ENCODE results near the gene MXRA7. TPM values are rescaled to one million over a fixed set of nuclear protein-coding genes. Genes with fewer than 3 reads are reported as not detected.

MXRA7 gene
- total RNA-seq, 2 donors from 2014 or later, result 76.1 to 285 TPM

GRCh38 chr17:76635039-76635438, 75.7 kb downstream of the MXRA7 start:
- no peaks in the 10 kb centered on the region for H3K4me1 ChIP-seq (replicated peaks)
- no peaks in the 10 kb centered on the region for H3K9me3 ChIP-seq
- WGBS, result 91% methylated on average over 5 of the region's 5 CpGs
- DNase-seq (ENCODE audit: low spot score), result no peak
- intact Hi-C loops (cut with DNase I), result no loop called here
- TF ChIP-seq POLR2A (IDR thresholded peaks at IDR 0.05) (no peak), POLR2AphosphoS5 (IDR thresholded peaks at IDR 0.05) (no peak), CTCF (IDR thresholded peaks at IDR 0.05) (no peak)
- no peak overlapping the region for H3K4me3 ChIP-seq
- no peaks in the 10 kb centered on the region for H3K27me3 ChIP-seq (replicated peaks; ENCODE audit: insufficient read depth)
- no peak overlapping the region for H3K27ac ChIP-seq
- no peaks in the 10 kb centered on the region for H3K36me3 ChIP-seq

- WGBS, result 92% methylated on average over 14 of the region's 14 CpGs
- no peak for TF ChIP-seq CTCF (IDR thresholded peaks at IDR 0.05)
- TF ChIP-seq POLR2A (IDR thresholded peaks at IDR 0.05), result no peak
- no peak for TF ChIP-seq POLR2AphosphoS5 (IDR thresholded peaks at IDR 0.05)
- intact Hi-C loops (cut with DNase I), result no loop called here
- Histone ChIP-seq H3K9me3 (no peaks in the 10 kb centered on the region), H3K4me1 (replicated peaks) (no peaks in the 10 kb centered on the region), H3K36me3 (no peaks in the 10 kb centered on the region), H3K4me3 (no peak overlapping the region), H3K27me3 (replicated peaks; ENCODE audit: insufficient read depth) (no peaks in the 10 kb centered on the region), H3K27ac (no peak overlapping the region)
- no peak for DNase-seq (ENCODE audit: low spot score)
Observed at GRCh38 chr17:76633628-76634328, 77.0 kb downstream of the MXRA7 start.

GRCh38 chr17:76631821-76632565, 78.8 kb downstream of the MXRA7 start:
- intact Hi-C loops (cut with DNase I), result no loop called here
- no peaks in the 10 kb centered on the region for H3K27me3 ChIP-seq (replicated peaks; ENCODE audit: insufficient read depth)
- 61% methylated on average over 10 of the region's 10 CpGs for WGBS
- no peak overlapping the region for H3K27ac ChIP-seq
- TF ChIP-seq CTCF (IDR thresholded peaks at IDR 0.05), result no peak
- TF ChIP-seq POLR2AphosphoS5 (IDR thresholded peaks at IDR 0.05), result peak; percentile 53
- H3K36me3 ChIP-seq, result no peaks in the 10 kb centered on the region
- H3K4me3 ChIP-seq, result no peak overlapping the region
- H3K9me3 ChIP-seq, result no peaks in the 10 kb centered on the region
- no peaks in the 10 kb centered on the region for H3K4me1 ChIP-seq (replicated peaks)
- DNase-seq (ENCODE audit: low spot score), result peak; percentile 43

GRCh38 chr17:76630151-76630550, 80.6 kb downstream of the MXRA7 start:
- DNase-seq (ENCODE audit: low spot score), result no peak
- Histone ChIP-seq H3K4me1 (replicated peaks) (no peaks in the 10 kb centered on the region), H3K36me3 (no peaks in the 10 kb centered on the region), H3K4me3 (no peak overlapping the region), H3K9me3 (no peaks in the 10 kb centered on the region), H3K27ac (no peak overlapping the region), H3K27me3 (replicated peaks; ENCODE audit: insufficient read depth) (no peaks in the 10 kb centered on the region)
- intact Hi-C loops (cut with DNase I), result no loop called here
- WGBS, result 68% methylated on average over 6 of the region's 6 CpGs
- TF ChIP-seq CTCF (IDR thresholded peaks at IDR 0.05) (no peak), POLR2AphosphoS5 (IDR thresholded peaks at IDR 0.05) (no peak), POLR2A (IDR thresholded peaks at IDR 0.05) (no peak)

MicroRNAs encoded within 50 kb of the gene (microRNA counts, 767-probe panel; counts per million panel counts)
- microRNA hsa-miR-636, result 0 to 431 counts per million in 2 donors

Small RNA genes lying within 50 kb of the gene (microRNA-seq; reads per million reads assigned to microRNA genes)
- not detected for gene MIR636

Small RNA genes lying within 50 kb of the gene (small RNA-seq; reads per million reads assigned to genes)
- 0 reads per million in 2 donors for gene AC005837.3
- gene RF02271, result 0 reads per million in 2 donors
- 0 reads per million in 2 donors for gene RNU6-227P
- 0 reads per million in 2 donors for gene RNU6-97P
- 0 to 0.91 reads per million in 2 donors for gene RNY4P36

Other genes with a start within 250 kb of the MXRA7 start
- not detected for gene AANAT, start 243.4 kb downstream of the MXRA7 start, total RNA-seq
- gene RHBDF2, start 209.5 kb downstream of the MXRA7 start, total RNA-seq, result 10 to 100 TPM; 29.9 to 31.1 TPM
- gene CYGB, start 173.3 kb downstream of the MXRA7 start, total RNA-seq, result 10 to 100 TPM in 1 of 2 donors, 1 to 10 TPM in 1; 7.0 to 13.8 TPM
- gene PRCD, start 170.9 kb downstream of the MXRA7 start, total RNA-seq, result under 1 TPM; 0.36 to 0.85 TPM
- gene ST6GALNAC2, start 125.1 kb downstream of the MXRA7 start, total RNA-seq, result 10 to 100 TPM; 21.0 to 23.1 TPM
- 10 to 100 TPM in 1 of 2 donors, 1 to 10 TPM in 1; 8.4 to 27.2 TPM for gene ST6GALNAC1, start 67.2 kb downstream of the MXRA7 start, total RNA-seq
- gene JMJD6, start 15.6 kb upstream of the MXRA7 start, total RNA-seq, result 10 to 100 TPM; 17.7 to 40.5 TPM
- 10 to 100 TPM; 39.5 to 47.9 TPM for gene METTL23, start 15.9 kb upstream of the MXRA7 start, total RNA-seq
- gene SRSF2, start 26.4 kb upstream of the MXRA7 start, total RNA-seq, result 100 to 1,000 TPM; 217 to 316 TPM
- gene MFSD11, start 27.2 kb upstream of the MXRA7 start, total RNA-seq, result 10 to 100 TPM; 26.7 to 44.3 TPM
- 1 to 10 TPM in 1 of 2 donors, under 1 TPM in 1; 0.14 to 4.1 TPM for gene MGAT5B, start 157.4 kb upstream of the MXRA7 start, total RNA-seq